Fibroblast of skin of right quadriceps (primary cell): ENCODE data around the gene MROH2A.

Source experiments
- DNase-seq: peaks from one replicate; pipeline ENCODE4 v3.0.0-alpha.2; 2013

MROH2A gene

DNA sequence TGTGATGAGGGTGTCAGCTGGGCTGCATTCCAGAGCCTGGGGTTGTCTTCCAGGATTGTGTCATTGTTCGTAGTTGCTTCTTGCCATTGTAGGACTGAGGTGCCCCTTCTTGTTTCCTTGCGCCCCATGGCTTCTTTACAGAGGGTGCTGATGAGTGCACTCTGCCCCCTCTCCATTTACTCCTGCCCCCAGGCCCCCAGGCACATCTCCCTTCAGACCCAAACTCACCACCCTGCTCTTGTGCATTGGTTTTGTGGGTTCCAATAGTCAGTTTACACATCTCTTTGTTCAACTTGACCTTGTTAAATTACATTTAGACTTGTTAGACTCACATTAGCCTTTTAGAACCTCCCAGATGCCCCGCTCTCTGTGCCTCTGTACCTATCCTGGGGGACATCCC, 43.1 kb downstream of the MROH2A start:
- DNase-seq = no peak

DNA sequence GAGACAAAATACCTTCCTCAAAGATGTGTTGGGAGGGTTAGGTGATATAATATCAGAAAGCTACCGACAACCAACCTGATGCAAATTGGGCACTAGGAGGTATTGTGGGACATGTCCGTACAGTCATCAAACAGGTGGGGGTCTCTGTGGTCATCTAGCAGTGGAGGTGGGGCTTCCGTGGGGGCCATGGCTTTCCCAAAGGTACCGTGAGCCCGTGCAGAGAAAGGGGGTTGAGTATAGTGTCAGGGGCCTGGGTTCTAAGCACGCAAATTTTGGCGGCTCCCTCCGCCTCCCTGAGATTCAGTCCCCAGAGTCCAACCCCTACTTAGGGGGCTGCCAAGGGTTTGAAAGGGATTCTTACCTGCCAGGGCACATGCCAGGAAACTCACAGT, 43.6 kb downstream of the MROH2A start:
- no peak for DNase-seq

DNA sequence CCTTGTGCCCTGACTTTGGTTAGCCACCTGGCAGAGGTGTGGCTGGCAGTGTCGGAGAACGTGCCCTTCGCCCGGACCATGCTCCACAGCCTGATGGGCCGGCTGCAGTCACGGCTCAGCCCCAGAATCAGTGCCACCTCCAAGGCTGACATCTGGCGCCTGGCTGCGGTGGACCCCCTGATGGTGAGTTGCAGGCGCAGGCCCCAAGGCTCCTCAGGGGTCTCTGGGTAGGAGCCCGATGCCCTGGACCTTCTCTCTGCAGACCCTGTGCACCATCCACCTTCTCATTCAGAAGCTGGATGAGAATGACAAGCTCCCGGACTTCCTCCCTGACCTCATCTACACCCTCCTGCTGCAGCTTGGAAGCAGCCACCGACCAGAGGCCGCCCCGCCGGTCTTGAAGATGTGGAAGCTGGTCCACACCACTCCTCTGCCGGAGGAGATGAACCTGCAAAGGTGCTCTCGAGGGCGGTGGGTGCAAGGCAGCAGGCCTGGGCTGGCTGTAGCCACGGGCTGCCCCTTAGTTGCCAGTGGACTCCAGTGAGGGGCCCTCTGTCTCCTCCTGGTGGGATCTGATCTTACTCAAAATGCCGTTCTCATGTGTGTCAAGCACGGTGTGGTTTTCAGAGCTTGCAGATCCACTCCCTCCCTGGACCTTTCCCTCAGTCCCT, 44.1 kb downstream of the MROH2A start:
- no peak for DNase-seq

DNA sequence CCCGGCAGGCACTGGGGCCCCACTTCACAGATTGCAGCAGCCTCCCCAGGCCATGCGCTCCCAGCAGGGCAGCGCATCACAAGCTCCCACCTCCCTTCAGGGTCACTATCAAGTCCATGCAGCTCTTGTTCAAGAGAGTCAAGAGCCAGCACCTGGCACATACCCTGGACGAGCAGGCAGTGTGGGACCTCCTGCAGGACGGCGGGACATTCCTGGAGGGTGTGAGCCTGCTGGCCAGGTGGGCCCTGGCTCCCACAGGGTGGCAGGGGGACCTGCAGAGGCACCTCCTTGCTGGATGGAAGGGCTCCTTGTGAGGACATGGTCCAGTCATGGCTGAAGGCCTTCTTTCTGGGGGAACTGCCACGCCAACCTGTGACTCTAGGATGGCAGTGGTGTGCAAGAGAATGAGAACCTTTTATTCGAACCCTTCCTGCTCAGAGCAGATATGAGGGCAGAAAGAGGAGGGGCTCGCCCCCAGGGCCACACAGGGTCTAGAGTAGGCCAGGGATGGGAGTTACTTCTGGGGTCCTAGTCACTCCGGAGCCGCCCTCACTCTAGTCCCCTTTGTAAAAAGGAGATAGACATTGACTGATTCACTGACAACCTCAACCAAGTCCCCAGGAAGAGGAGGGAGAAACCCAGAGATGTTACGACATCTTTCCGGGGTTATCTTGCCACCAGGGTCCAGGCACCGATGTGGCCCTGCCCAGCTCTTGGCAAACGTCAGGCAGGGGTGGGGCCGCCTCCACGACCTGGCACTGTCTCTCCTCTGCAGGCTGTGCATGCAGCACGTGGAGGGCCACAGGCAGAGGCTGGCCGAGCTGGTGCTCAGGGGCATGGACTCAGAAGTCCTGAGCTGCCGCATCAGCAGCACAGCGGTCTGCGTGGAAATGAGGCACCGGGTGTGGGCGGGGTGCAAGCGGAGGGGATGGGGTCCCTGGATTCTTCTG, 44.9 kb downstream of the MROH2A start:
- no peak for DNase-seq

DNA sequence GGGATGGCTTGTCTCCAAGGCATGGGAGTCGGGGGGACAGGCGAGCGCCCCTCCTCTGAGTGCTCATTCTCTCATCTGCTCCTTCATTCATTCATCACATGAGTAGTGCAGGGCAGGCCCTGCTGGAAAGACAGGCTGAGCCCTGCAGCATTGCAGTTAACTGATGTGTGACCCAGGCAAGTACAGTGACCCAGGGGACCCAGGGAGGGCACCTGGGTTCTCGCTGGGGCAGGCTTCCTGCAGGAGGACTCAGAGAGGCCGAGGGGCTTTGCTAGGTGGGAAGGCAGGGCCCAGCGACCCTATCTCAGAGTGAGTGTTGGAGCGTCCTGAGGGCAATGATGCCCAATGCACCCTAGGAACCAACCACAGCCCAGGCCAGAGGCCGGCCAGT, 45.6 kb downstream of the MROH2A start:
- DNase-seq = no peak

DNA sequence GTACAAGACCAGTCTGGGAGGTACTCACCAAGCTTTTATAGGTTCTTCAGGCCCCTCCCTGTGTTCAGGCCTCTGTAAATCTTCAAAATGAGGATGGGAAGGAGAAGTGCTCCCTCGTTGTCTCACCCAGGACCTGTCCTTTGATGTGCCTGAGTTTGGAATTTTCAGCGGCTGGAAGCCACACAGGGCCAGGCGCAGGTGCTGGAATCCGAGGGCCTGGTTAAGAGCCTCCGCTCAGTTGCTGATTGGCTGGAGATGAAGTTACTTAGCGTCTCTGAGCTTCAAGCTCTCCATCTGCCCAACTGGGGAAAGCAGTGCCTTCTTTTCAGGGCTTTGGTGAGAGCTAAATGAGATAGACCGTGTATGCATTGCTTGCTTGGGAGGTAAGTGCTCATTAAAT, 46.2 kb downstream of the MROH2A start:
- no peak for DNase-seq

DNA sequence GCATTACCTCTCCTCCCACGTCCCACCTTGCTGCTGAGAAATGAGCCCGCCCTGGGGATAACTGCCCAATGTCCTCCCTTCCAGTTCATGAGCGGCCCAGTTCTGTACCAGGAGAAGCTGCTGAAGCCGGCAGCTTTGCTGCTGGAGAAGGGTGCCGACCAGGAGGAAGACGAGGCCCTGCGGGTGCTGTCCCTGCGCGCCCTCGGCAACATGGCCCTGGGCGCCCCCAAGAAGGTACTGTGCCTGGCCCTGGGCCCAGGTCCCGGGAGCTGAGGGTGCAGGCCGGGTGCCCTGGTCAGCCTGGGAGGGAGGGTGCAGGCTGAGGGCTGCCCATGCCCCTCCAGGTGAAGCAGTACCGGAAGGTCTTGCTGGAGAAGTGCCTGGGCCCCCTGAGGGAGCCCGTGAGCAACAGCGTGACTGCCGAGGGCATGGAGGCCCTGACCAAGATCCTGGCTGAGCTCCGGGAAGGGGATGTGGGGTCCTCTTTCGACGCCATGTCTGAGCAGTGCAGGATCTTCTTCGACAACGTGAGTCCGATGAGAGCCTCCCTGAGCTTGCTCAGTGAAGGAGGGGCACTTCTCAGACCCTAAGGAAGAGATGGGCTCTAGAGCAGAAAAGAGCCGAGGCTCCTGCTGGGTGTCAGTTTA, 50.5 kb downstream of the MROH2A start:
- no peak for DNase-seq

DNA sequence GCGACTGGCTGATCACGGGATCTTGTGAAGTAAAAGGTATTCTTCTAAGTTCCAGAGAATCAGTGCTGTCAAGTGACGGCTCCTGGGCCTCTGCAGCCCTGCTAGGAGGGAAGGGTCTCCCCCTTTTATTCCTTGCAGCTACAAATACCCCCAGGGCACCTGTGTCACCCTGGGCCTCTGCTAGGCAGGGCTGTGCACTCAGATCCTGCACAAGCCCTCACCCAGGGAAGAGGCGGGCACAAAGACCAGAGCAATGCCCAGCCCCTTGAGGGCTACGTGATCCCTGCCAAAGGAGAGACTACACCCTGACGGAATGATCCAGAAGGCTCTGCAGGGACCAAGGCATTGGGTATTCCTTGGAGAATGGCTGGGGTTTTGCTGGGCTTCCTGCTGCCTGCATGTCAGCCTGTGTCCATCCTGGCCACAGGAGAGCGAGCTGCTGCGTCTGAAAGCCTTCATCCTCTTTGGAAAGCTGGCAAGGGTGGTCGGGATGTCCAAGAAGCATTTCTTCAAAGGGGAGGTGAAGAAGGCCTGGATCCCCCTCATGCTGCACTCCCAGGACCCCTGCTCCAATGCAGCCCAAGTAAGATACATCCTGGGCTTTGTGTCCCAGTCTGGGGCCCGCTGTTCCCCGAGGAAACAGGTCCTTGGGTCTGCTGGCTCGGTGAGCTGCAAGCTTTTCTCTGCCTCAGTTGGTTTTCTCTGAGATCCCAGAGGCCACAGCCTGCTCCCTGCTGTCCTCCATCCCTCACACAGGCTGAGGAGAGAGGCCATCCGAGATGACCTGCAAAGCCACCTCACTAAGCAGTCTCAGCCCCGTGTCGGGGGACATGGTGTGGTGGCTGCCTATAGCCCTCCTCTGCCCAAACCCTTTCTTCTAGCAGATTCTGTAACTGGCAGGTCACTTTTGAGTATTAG, 51.3 kb downstream of the MROH2A start:
- DNase-seq = no peak

DNA sequence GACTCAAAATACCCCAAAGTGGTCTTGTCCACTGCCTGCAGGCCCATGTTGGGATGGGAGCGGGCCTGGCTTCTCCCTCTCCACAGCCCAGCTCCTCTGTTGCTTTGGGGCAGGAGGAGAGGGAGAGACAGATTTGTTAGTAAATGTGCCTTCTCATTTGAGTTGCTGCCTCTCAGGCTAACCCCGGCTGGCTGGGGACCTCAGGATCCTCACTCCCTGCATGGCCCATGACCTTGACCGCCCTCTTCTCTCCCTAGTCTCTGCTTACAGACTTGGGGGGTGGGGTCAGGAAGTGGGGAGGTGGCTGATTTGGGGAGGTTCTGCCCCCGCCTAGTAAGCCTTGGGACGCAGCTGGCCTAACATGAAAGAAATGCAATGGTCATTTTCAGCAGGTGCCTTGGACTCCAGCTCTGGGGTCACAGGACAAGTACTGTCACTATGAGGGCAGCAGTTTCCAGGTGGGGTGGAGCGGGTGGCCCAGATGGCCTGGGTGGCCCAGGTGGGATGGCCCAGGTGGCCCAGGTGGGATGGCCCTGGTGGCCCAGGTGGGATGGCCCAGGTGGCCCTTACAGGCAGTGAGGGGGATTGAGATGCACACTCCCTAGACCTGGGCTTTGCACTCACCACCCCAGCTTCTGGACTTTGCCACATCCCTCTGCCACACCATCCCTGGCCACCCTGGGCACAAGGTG, 52.1 kb downstream of the MROH2A start:
- no peak for DNase-seq

DNA sequence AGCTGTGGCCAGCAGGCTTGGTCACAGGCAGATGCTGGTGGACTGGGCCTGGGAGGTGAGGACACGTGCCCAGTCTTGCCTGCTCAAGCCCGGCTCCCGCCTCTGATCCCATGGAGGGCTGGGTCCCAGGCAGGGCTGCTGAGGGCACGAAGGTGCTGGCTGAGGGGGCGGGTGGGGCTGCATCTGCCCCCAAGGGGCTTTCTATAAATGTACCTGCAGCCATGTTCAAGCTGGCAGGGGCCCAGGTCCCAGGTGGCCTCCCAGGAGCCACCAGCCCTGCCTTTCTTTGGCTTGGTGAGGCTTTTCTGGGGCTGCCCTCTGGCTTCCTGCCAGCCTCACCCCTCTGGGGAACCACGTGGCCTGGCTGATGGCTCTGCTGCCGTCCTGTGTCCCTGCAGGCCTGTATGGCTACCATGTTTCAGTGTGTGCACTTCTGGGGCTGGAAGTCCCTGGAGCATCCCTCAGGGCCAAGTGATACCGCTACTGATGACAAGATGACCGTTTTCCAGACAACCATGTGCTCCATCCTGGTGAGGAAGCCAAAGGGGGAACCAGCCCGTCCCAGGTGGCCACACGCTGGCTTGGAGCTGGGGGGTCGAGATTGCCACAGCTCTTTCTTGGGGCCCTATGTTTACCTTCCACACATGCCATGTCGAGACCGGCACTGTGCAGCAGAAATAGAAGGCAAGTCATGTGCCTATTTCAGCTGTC, 53.0 kb downstream of the MROH2A start:
- DNase-seq = no peak

DNA sequence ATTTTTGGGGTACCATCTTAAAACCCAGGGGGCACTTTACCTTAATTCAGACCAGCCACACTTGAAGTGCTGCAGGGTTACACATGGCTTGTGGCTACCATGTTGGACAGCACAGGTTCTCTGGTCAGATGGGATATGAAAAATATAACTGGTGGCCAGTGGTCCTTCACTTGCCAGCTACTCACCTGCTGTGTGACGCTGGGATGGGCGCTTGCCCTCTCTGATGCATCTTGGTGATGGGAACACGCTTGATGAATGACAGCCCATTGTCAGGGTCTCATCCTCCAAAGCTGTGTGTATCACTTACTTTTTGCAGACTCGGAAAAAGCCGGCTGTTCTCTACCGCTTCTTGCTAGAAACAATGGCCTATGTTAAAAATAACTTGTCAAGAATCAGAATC, 53.7 kb downstream of the MROH2A start:
- no peak for DNase-seq

DNA sequence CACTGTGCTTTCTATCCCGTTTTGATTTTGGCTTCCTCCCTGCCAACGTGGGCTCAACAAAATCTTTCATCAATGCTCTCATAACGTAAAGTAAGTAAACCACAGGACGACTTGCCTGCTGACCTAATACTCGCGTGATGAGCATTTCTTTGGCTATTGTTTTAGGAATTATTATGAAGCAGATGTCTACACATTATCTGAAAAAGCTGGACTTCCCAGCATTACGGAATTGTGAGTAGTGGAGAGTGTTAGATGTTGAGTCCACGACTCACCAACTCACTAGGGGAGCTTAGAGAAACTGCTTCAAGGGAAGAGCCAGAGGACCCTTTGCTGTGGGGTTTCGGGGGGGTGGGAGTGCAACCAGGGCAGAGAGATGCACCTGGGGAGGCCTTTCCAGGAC, 54.3 kb downstream of the MROH2A start:
- DNase-seq = peak; percentile 31

DNA sequence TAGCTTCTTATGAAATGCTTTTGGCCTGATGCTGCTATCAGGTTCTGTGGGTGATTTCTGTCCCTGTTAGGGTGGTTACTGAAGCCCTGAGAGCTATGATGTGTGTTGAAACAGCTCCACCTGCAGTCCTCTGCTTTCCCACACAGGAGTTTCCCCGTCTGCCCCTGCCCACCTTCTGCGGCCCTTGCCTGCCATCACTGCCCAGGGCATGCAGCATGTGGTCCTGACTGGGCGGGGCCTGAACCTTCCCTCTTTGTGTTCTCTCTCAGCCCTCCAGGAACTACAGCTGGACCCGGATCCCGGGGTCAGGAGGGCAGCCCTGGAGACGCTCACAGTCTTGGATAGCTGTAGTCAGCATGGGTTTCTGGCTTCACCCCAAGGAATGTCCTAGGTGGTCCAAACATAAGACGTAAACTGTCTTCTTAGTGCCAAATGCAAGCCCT, 54.8 kb downstream of the MROH2A start:
- DNase-seq = peak; percentile 24

DNA sequence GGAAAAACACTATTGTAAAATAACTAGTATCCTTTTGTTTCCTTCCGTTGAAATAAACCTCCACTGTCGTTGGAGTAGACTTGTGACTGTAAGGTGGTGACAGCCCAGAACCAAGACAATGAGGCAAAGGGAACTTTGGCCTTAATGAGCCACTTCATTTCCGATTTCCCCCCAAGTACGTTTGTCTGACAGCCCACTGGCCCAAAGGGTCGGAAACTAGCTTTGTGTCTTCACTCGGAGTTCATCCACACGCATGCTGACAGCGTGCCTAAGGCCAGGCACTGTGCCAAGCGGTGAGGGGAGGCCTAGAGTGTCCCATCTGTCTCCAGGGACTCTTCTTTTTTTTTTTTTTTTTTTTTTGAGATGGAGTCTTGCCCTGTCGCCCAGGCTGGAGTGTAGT, 55.2 kb downstream of the MROH2A start:
- no peak for DNase-seq

DNA sequence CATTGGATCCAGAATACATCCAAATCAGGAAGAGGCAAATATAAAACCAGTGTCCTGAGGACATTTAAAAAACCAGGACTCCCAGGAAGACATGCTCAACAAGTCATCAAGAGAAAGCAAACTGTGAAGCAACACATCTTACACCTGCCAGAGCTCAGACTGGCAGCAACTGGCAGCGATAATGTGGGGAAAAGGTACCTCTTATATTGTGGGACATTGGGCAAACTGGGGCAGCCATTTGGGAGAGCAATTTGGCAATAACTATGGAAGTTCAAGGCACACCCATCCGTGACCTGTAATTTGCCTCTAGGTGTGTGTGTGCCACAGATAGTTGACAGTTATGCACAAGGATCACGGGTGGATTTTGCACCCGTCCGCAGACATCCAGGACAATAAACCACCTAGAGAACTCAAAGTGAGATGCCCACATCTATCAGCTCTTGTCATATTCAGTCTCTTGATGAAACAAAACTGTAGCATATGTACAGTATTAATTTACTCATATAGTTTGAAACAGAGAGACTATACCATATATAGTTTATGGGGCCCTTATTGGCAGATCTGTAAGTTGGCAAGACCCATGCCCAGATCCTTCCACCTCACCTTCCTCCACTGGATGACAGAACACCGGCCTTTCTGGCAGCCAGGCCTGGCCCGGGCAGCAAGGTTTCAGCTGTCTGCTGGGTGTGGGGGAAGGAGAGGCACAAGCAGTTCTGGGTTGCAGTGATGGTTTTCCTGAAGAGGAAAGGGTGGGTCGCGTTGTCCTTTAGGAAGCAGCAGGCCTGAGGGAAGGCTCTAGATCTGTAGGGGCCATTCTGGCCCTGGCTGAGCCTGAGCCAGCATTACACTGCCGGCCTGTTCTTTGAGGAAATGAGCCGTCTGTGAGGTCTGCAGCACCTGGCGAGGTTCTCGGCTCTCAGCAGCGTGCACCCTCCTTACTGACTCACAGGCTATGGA, 57.4 kb downstream of the MROH2A start:
- no peak for DNase-seq

DNA sequence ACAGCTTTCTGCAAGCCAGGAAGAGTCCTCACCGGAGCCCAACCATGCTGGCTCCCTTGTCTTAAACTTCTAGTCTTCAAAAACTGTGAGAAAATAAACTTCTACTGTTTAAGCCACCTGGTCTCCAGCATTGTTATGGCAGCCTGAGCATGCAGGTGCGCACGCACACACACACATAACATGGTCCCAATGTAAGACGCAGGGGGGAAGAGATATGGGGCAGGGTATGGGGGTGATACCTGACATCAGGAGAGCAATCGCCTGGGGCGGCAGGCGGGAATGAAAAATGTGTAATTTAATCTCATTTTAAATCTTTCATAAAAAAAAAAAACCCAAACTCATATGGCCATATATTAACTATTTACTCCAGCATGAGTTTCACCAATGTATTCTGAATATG, 58.2 kb downstream of the MROH2A start:
- DNase-seq = no peak

DNA sequence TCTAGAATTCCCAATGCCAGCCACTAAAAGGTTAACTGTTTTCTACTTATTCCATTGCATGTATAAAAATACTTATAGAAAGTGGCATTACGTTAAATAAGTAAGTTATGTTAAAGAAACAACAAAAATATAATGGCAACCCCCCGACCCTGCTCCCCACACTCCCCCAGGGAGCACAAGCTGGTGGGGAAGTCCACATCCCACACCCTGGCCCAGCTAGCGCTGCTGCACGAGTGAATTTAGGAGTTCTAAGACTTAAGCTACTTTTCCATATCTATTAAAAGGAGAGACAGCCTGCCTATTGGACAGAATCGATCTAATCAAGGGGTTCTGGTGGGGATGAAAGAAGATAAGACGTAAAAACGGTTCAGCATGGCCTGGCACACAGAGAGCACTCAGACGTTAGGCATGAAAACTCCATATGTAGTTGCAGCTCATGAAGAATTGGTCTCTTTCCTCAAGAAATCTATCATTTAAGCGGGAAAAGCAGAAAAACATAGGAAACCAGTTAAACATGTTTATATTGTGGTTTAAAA, 59.6 kb downstream of the MROH2A start:
- no peak for DNase-seq

DNA sequence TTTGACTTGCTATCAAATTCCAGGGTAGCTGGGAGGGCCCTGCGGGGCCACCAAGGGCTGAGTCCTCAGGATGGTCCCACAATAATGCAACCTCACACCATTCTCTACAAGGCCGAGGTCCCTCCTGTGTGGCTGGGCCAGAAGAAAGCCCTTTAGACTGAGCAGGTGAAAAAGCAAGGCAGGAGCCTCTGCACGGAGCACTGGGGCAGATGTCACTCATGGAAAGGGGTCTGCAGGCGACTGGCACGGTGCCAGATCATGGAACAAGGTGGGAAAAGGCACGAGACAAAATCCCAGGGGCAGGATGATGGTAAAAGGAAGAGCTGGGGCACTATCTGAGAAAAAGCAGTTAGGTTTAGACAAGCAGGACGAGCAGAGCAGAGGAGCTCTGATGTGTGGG, 60.1 kb downstream of the MROH2A start:
- no peak for DNase-seq

DNA sequence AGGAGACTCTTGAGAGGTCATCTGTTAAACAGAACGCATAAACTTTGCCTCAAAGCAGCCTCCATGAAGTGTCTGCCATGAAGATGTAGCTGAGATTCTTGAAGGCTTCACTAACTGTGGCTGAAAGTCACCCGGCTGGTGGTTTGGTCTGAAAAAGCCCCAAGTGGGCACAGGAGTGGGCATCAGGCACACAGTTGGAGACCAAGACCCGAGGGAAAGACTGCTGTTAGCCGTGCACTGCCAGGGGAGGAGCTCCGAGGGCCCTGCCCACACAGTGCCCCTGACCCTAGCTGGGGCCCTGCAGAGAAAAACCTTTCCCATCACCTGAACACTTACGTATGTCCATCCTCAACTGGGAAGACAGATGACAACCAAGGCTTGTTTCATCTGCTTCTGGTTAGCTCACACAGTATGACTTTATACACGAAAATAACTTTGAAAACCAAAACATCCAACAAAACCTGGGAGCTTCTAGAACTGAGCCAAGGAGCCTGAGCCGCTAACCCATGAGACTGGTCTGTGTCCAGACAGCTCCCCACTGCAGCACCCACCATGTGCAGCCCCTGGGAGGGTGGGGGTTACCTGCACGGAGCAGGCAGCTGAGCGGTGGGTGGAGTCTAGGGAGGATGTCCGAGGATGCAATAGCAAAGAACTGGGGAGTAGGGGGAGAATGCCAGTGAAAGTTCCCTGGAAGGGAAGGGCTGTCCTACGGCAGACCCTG, 60.8 kb downstream of the MROH2A start:
- DNase-seq = no peak
